NCI-H2081 treated with DMSO at 0.1 percent for 48 hours (cell line): Measurements from ENCODE around the gene FAM83E.
"Not testable (repeated sequence)": the region's sequence is repeated elsewhere in the genome, so short reads cannot be mapped to it uniquely, and the experiment has no call there.

Source experiments
- DNase-seq: peaks from one replicate; lab custom pipeline; 2025; lab: John Stamatoyannopoulos, UW

Gene FAM83E

DNA sequence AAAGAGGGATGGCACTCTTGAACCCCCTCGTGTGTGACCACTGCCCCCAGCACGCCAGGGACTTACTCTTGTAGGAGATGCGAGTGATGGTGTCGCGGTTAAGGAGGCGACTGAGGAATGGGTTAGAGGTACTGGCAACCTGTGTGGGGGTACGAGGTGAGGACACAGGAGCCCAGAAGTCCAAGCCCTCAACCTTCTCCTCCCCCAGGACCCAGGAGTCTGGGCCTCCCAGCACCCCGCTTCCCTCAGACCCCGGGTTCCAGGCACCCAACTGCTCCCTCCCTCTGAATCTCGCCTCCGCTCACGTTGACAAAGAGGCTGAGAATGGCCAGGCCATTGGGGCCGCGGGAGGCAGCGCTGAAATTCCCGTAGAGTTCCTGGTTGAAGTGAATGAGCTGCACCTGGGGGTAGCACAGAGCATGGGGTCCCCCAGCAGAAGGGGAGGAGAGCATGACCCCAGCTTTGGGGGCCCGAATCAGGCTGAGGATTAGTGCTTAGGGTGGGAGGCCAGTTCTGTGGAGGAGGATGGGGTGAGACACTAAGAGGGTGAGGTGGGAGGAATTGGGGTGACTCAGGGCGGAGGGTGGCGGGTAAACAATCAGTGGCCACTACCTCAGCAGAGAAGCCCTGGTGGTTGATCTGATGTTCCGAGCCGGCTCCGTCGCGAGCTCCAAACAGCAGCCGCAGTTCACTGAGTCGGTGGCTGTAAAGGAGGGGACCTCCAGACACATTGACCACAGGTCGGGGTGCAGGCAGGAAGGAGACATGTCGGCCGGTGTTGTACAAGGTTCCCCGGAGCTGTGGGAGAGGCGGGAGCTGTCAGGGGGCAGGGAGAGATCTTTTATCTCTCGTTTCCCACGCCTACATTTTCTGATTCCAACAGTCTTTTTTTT is 24.9 kb upstream of the FAM83E start:
- no peak for DNase-seq

DNA sequence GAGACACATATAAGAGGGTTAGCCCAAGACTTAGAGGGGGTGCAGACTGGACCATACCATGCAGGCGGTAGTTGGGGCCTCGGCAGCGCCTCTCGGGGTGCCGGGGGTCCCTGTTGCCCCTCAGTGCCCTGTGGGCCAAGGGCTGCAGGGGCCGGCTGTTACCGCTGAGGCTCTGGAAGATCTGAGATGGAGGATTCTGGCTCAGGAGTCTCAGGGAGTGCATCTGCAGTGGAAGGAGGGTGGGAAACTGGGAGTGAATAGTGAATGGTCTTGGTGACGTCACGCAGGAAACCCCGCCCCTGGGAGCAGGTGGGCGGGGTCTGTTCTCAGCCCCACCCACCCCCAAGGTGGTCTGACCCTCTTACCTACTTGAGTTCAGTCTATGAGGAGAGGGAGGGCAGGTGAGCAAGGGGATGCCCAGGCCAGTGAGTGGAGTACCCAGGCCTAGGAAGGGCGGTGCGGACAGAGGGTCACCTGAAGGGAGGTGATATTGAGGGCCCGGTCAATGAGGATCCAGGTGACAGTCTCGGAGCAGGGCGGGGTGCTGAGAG is 24.0 kb upstream of the FAM83E start:
- no peak for DNase-seq

DNA sequence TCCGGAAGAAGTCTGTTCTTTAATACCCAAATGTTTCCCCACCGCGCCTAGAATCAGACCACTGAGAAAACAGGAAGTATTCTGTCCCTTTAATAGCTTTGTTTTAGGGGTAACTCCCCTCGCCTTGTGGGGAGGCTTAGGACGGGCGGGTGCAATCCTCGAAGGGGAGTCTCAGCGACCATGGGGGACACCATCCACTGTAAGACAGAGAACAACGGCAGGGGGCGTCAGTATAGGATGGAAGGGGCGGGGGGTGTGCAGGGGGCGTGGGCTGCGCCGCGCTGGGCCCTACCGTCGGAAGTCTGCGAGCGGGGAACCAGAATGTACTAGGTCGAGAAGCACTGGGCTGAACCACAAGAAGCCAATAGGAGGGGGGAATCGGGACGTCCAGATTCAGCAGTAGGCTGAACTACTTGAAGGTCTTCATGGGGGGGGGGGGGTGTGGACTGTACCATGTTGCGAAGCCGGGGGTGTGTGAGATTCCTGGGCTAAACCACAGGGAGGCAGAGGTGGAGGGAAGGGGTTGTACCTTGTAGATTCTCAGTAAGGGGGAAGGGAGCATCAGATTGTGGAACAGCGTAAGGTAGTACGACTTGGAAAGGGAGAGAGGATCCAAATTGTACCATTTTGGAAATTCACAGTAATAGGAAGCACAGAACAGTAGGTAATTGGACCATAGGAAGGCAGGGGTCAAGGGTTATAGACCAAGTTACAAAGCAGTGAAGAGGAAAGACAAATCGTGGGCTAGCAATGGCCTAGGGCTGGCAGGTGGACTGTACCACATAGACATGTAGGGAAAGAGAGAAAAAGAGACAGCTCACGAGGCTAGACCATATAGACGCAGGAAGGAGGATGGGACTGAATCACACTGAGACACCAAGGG is 23.3 kb upstream of the FAM83E start:
- peak; percentile 54 for DNase-seq

DNA sequence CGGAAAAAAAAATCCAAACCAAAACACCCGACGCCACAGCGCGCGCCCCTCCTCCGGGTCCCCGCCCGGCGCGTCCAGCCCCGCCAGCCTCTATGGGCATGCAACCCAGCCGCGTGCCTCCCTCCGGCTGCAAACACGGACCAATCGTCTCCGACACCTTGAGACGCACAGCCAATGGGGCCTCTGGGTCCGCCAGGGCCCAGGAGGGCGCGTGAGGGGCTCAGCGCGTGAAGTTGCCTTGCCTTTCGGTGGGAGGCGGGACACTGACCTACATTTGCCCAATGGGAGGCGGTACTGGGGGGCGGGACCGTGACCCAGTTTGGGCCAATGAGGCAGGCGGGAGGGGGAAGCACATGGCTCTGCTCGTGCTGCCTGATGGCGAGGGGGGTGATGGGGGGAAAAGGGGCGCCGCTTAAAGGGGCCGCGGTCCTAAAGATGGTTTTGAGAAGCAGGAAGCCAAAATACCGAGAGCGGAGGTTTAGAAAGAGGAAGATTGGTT is 22.6 kb upstream of the FAM83E start:
- peak; percentile 93 for DNase-seq

DNA sequence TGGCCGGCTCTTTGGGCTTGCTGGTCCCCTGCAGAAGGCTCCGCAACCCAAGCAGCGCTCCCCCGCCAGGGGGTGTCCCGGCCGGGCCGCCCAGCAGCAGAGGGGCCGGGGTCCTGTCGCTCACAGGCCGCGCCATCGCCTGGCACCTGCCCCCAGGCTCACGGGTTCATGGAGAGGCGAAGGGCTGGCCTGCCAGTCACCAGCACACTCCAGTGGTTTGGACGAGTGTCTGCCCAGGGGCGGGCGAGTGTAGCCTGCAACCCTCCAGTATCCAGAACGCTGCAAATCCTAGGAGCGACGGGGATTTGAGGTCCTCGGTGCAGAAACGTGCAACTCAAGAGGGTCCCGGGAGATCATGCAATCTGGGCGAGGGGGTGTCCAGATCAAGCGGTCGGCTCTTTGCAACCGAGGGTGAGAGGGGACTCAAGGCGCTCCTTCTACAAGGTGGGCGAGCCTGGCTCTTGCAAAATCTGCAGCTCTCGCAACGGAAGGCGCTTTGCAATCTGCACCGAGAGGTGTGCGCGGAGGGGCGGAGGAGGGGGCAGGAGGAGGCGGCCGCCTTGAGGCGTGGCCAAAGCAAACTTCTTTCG is 22.1 kb upstream of the FAM83E start, which contains the start of gene DBP:
Gene DBP, minus strand, starts transcription at position 521 of the 590 bp plus-strand sequence. Its CDS starts 385 bp downstream, at position 136.
- DNase-seq: no peak

DNA sequence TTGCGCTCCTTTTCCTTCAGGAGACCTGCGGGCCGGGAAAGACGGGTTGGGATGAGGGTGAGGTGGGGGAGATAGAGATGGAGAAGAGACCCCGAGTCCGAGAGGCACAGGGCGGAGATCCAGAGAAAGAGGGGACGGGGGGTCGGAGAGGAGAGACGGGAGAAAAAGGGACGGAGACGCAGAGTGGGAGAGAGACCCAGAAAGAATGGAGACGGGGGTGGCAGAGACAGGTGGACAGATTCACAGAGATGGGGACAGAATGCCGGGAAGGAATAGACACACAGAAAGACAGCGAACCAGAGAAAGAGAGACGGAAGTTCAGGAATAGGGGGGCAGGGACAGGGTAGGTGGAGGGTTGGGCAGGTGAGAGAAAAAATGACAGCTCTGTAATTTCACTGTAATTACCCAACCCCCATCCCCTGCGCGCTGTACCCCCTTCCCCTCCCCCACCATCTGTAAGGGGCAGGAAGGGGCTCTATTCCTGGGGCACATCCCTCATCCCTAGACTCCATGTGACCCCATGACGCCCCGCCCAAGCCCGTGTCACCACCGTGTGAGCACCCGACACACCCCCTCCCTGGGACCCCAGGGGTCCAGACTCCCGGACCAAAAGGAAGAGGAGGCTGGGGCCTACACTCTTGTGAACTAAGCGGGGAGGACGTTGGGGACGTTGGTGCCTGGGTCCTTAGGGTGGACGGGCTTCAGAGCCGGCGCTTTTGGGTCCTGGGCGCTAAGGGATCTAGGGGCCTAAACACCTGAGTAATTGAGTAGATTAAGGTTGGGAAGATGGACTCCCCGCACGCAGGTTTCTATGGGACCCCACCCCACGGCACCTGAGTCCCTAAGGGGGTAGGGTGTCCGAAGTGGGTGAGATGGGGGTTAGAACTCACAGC is 21.3 kb upstream of the FAM83E start:
- DNase-seq: no peak

DNA sequence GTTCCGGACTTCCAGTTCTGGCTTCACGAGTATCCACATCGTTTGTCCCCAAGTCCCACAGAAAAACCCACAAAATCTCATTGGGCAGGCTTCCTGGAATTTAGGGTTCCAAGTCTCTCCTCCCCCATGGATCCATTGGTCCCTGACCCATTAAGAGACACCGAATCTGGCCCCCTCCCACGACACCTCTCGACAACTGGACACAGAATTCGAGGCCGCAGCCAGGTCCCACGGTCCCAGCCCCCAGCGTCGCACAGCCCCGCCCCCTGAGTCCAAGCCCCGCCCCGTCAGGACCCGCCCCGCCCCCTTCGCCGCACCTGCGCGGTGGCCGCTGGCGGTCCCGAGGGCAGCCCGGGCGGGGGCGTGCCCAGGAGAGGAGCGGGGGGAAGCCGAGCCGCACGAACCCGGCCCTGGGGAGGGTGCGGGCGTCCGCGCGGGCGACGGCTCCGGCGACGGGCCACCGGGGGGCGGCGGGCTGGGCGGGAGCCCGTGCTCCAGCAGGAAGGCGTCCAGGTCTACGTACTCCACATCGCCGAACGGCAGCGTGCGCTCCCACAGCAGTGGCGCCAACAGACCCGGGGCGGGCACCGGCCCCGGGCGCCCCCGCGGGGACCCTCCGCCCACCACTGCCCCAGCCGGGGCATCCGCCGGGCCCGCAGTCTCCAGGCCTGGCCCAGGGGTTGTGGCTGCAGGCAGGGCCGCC is 20.5 kb upstream of the FAM83E start:
- DNase-seq: no peak

DNA sequence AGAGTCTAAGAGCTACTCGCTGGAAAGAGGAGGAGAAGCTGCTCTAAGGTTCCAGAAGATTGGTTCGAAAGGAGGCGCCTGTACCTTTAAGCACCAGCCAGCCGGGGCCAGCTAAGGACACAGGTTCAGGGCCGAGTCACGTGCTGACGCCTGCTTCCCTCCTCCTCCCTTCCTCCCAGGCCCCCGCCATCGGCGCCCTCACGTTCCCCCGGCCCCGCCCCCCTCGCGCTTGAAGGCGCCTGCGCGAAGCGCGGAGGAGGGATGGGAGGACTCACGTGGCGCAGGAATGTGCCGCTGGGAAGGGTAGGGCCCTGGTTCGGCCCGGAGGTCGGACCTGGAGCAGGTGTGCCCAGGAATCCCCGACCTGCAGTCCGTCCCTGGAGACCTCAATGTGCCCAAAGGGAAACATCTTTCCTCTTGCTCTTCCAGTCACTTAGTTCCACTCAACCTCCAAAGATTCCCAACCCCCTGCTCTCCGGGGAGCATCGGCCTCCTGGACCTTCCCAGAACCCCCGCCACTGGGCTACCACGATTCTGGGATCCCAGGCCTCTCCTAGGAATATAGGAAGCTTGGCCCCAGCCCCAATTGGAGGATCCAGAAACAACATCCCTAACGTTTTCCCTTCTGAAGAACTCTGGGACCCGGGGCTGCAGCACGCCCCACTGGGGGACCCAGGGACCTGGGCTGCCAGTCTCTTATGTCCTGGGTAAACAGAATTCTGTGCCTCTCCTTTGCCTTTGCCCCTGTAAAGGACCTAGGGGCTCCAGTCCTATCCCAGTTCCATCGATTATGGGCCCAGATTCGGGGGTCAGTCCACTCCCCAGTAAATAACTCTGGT is 19.8 kb upstream of the FAM83E start:
- peak; percentile 83 for DNase-seq

DNA sequence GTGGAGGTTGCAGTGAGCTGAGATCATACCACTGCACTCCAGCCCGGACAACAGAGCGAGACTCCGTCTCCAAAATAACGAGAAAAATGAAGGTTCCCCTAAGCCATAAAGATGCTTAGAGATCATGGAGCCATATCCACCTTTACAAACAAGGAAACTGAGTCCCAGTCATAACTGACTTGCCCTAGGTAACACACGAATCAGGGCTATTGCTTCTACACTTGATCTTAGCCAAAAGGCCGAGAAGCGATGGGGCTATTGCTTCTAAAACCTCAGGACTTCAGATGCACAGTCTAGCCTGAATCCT is 19.1 kb upstream of the FAM83E start:
- DNase-seq: no peak

DNA sequence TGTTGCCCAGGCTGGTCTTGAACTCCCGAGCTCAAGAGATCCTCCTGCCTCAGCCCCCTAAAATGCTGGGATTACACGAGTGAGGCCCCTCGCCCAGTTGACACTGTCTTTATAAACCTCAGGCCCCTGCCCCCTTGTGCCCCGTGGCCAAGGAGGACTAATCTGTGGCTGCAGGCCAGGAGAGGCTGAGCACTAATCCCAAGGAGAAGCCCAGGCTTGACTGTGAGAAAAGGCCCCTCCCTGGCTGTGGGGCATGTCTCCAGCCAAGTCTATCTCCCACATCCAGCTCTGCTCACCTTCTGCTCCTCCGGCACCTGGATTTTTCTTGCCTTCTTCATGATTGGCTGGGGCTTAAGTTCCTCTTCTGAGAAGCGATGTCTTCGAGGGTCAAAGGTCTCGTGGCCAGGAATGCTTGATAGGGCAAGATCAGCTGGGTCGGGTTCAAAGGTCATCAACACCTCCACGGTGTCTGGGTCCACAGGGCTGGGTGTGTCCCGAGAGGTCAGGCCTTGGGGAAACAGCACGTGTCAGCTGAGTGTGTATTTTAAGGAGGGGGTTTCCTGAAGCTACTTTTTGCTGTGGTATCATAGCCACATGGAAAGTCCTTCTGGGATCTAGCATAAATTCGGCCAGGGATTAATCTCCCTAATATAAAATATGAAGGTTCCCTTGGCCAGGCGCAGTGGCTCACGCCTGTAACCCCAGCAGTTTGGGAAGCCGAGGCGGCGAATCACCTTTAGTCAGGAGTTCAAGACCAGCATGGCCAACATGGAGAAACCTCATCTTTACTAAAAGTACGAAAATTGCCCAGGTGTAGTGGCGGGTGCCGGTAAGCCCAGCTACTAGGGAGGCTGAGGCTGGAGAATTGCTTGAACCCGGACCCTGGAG is 18.5 kb upstream of the FAM83E start:
- no peak for DNase-seq

DNA sequence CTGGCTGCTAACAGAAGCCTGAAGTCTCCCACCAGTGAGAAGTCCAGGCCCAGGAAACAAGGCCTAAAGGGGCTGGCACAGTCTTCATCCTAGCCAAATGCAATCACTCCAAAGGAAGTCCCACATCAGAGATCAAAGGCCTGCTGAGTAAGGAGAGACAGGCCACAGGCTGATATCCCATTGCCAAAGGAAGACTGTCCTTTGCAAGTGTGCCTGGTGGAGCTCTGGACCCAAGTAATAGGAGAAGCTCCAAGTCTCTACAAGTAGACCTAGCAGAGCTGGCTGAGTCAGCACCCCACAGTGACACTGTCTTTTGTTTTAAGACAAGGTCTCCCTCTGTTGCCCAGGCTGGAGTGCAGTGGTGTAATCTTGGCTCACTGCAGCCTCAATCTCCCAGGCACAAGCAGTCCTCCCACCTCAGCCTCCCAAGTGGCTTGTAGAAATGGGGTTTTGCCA is 17.8 kb upstream of the FAM83E start:
- DNase-seq: no peak

DNA sequence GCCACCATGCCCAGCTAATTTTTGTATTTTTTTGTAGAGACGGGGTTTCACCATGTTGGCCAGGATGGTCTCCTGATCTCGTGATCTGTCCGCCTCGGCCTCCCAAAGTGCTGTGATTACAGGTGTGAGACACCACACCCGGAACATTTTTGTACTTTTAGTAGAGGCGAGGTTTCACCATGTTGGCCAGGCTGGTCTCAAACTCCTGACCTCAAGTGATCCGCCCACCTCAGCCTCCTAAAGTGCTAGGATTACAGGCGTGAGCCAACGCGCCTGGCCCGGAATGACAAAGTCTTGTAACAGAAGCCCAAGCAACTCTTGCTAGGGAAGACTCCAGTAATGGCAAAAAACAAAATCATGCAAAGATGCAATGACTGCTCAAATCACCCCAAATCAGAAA is 17.4 kb upstream of the FAM83E start:
- not testable (repeated sequence) for DNase-seq

DNA sequence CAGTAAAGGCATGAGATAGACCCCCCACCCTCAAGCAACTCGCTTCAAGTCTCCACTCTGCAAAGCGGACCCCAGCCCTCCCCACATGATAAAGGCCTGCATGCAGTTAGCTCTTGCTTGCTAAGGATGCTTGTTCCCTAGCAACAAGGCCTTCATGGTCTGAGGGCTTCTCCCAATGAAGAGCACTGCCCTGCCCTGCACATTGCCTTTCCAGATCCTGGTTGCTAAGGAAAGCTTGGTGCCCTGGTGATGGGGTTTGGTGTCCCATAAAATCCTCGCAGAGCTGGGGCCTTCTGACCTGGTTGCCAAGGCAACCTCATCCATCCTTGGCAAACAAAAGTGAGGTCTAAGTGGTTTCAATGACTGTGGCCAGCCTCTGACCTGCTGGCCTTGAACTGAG is 16.3 kb upstream of the FAM83E start:
- no peak for DNase-seq

DNA sequence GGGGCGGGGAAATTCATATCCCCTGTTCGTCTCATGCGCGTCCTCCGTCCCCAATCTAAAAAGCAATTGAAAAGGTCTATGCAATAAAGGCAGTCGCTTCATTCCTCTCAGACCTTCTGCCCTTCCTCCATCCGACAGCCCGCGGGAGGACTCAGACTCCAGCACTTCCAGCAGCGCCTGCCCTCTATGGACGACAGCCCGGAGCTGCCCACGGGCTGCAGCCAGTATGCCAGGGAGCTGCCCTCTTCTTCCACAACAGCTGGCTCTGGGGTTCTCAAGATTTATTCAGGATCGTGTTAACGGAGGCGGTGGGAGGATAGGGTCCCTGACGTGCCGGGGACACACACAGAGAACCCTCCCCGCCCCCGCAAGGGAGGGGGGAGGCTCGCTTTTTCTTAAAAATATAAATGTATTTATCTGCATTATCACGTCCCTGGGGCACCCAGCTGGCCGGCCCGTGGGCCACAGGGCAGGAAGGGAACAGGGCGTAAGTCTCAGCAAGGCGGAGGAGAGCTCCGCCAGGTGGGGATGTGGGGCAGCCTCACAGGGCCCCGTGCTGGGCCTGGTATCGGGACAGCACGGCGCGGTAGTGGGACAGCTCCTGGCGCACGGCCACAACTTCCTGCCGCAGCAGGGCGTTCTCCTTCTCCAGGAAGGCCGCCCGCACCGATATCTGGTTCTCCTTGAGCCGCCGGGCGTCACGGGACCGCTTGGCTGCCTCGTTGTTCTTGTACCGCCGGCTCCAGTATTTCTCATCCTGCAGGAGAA is 15.6 kb upstream of the FAM83E start:
- DNase-seq: no peak

DNA sequence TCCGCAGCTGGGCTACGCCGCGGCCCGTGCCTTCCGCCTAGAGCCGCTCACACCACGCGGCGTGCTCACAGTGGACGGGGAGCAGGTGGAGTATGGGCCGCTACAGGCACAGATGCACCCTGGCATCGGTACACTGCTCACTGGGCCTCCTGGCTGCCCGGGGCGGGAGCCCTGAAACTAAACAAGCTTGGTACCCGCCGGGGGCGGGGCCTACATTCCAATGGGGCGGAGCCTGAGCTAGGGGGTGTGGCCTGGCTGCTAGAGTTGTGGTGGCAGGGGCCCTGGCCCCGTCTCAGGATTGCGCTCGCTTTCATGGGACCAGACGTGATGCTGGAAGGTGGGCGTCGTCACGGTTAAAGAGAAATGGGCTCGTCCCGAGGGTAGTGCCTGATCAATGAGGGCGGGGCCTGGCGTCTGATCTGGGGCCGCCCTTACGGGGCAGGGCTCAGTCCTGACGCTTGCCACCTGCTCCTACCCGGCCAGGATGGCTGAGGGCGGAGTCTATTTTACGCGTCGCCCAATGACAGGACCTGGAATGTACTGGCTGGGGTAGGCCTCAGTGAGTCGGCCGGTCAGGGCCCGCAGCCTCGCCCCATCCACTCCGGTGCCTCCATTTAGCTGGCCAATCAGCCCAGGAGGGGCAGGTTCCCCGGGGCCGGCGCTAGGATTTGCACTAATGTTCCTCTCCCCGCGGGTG is 14.9 kb upstream of the FAM83E start:
- no peak for DNase-seq

DNA sequence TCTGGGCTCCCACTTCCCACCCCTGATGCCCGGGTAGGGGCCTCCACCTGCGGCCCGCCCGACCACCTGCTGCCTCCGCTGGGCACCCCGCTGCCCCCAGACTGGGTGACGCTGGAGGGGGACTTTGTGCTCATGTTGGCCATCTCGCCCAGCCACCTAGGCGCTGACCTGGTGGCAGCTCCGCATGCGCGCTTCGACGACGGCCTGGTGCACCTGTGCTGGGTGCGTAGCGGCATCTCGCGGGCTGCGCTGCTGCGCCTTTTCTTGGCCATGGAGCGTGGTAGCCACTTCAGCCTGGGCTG is 14.4 kb upstream of the FAM83E start:
- DNase-seq: no peak
